HepG2 (cell line): ENCODE measurements around the gene HMGB2.

Source experiments
- AHR ChIP-seq: IDR thresholded peaks from 2 replicates; pipeline ENCODE4 v1.6.1; 2018; ENCODE audit warnings: missing genetic modification reagents, missing compliant biosample characterization
- KDM6A ChIP-seq: IDR thresholded peaks from 2 replicates; pipeline ENCODE4 v1.6.1; 2016; ENCODE audit warnings: low read depth
- NFE2L2 ChIP-seq: fragments of 150-350 bp; IDR thresholded peaks from 2 replicates; pipeline ENCODE4 v1.6.1; 2014; ENCODE audit warnings: low read length
- POLR2A ChIP-seq, 2 experiments: IDR thresholded peaks; 2 replicates each; pipeline ENCODE4 v1.6.1; 2011; ENCODE audit warnings: low read depth in 2 of 2, low read length in 2 of 2, mild to moderate bottlenecking in 1 of 2, moderate library complexity in 1 of 2; ENCODE audit not compliant: insufficient read depth in 1 of 2
- SOX6 ChIP-seq, 2 experiments: fragments of 450-650 bp in 1 of 2; sonication (generic) in 1 of 2; formaldehyde crosslinking in 1 of 2; IDR thresholded peaks; 2 replicates each; pipeline versions ENCODE4 v1.4.0 to v1.6.1; 2017 to 2020; ENCODE audit warnings: antibody characterized with exemption in 1 of 2, mild to moderate bottlenecking in 1 of 2, missing genetic modification reagents in 1 of 2
- TAF1 ChIP-seq: sonication (generic); formaldehyde crosslinking; IDR thresholded peaks from 2 replicates; pipeline ENCODE4 v1.4.0; 2020; ENCODE audit warnings: missing genetic modification reagents
- ZNF563 ChIP-seq: sonication (generic); formaldehyde crosslinking; IDR thresholded peaks from 2 replicates; pipeline ENCODE4 v1.8.0; 2022; ENCODE audit warnings: mild to moderate bottlenecking, moderate library complexity, missing genetic modification reagents
- ZNF747 ChIP-seq: sonication (generic); formaldehyde crosslinking; IDR thresholded peaks from 2 replicates; pipeline ENCODE4 v1.8.1; 2023; ENCODE audit warnings: missing genetic modification reagents, mild to moderate bottlenecking, borderline replicate concordance
- TF ChIP-seq, protein P1 (sequence below), 2 experiments: IDR thresholded peaks; 2 replicates each; pipeline ENCODE4 v1.6.1; 2011 to 2012; ENCODE audit warnings: low read length in 2 of 2, borderline replicate concordance in 1 of 2, low read depth in 1 of 2, mild to moderate bottlenecking in 1 of 2, moderate library complexity in 1 of 2

DNA sequence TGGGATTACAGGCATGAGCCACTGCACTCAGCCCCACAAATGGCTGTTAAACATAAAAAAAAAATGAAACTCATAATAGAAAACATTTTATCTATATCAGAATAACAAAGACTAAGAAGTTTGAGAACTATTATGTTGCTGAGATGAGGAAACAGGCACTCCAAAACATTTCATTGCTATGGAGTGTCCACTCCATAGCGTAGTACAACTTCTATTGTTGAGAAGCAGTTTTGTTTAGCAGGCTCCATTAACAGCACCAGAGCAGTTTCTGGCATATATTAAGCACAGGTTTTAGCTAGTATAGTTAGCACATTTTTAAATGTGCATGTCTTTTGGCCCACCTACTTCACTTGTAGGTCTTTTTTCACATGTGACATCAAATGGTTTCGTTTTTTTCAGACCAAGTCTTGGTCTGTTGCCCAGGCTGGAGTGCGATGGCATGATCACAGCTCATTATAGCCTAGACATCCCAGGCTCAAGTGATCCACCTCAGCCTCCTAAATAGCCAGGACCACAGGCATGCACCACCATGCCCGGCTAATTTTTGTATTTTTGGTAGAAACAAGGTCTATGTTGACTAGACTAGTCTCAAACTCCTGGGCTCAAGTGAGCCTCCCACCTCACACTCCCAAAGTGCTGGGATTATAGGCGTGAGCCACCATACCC lies 5.8 kb downstream of the HMGB2 start:
- TF ChIP-seq TAF1 (CRISPR knock-in tag) (no peak), KDM6A (CRISPR knock-in tag) (no peak), AHR (CRISPR knock-in tag) (no peak), ZNF747 (CRISPR knock-in tag) (no peak), ZNF563 (CRISPR knock-in tag) (no peak), NFE2L2 (no peak), POLR2A (IDR thresholded peaks at IDR 0.05; ENCODE audit: insufficient read depth in 1 of 2, low read depth in 2 of 2, low read length in 2 of 2) (no peak), SOX6 (IDR thresholded peaks at IDR 0.05) (no peak), SOX6 (CRISPR knock-in tag; IDR thresholded peaks at IDR 0.05) (no peak)
- TF ChIP-seq, protein P1, sequence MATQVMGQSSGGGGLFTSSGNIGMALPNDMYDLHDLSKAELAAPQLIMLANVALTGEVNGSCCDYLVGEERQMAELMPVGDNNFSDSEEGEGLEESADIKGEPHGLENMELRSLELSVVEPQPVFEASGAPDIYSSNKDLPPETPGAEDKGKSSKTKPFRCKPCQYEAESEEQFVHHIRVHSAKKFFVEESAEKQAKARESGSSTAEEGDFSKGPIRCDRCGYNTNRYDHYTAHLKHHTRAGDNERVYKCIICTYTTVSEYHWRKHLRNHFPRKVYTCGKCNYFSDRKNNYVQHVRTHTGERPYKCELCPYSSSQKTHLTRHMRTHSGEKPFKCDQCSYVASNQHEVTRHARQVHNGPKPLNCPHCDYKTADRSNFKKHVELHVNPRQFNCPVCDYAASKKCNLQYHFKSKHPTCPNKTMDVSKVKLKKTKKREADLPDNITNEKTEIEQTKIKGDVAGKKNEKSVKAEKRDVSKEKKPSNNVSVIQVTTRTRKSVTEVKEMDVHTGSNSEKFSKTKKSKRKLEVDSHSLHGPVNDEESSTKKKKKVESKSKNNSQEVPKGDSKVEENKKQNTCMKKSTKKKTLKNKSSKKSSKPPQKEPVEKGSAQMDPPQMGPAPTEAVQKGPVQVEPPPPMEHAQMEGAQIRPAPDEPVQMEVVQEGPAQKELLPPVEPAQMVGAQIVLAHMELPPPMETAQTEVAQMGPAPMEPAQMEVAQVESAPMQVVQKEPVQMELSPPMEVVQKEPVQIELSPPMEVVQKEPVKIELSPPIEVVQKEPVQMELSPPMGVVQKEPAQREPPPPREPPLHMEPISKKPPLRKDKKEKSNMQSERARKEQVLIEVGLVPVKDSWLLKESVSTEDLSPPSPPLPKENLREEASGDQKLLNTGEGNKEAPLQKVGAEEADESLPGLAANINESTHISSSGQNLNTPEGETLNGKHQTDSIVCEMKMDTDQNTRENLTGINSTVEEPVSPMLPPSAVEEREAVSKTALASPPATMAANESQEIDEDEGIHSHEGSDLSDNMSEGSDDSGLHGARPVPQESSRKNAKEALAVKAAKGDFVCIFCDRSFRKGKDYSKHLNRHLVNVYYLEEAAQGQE (IDR thresholded peaks at IDR 0.05; ENCODE audit: borderline replicate concordance in 1 of 2, low read depth in 1 of 2, low read length in 2 of 2): no peak
